Common myeloid progenitor, CD34-positive (primary cell): ENCODE data around the gene RNF212. TPM values are rescaled to one million over a fixed set of nuclear protein-coding genes. Genes with fewer than 3 reads are reported as not detected.
A peak's percentile ranks its signal among the peaks of the same experiment; 100 is the strongest.

Source experiments
- CTCF ChIA-PET: fragments of 350-600 bp; sonication (Branson Sonifier 250); formaldehyde crosslinking; loops from one replicate; lab custom pipeline; 2021; ENCODE audit warnings: antibody characterized with exemption; lab: Charles Lee
- POLR2A ChIA-PET: fragments of 350-600 bp; sonication (Branson Sonifier 250); formaldehyde crosslinking; loops from one replicate; lab custom pipeline; 2021; ENCODE audit warnings: antibody characterized with exemption; lab: Charles Lee
- DNase-seq, 3 donors: peaks; one replicate each; pipeline versions ENCODE4 v3.0.0 to v3.0.0-alpha.2; 2013
- H3K27ac ChIP-seq, 2 experiments: 1 replicate in 1 of 2; 2 replicates in 1 of 2; pipeline ENCODE4 v1.7.0; 2013; ENCODE audit warnings: inconsistent platforms in 2 of 2, low read length in 2 of 2, mild to moderate bottlenecking in 2 of 2, low read depth in 1 of 2, moderate library complexity in 1 of 2; ENCODE audit not compliant: severe bottlenecking in 2 of 2, insufficient read depth in 1 of 2, poor library complexity in 1 of 2
- H3K27me3 ChIP-seq, 5 experiments: replicated peaks in 2 of 5; 1 replicate in 3 of 5; 2 replicates in 2 of 5; pipeline versions ENCODE4 v1.6.1 to v1.7.0; 2013; ENCODE audit warnings: low read length in 4 of 5, mild to moderate bottlenecking in 2 of 5, moderate library complexity in 2 of 5, inconsistent platforms in 1 of 5; ENCODE audit not compliant: insufficient read depth in 5 of 5, control insufficient read depth in 4 of 5
- H3K36me3 ChIP-seq, 4 experiments: 1 replicate in 2 of 4; 2 replicates in 2 of 4; pipeline versions ENCODE4 v1.6.1 to v1.7.0; 2013; ENCODE audit warnings: low read length in 3 of 4, control low read depth in 1 of 4, mild to moderate bottlenecking in 1 of 4; ENCODE audit not compliant: control insufficient read depth in 4 of 4, insufficient read depth in 4 of 4
- H3K4me1 ChIP-seq, 4 experiments: 1 replicate in 3 of 4; 2 replicates in 1 of 4; pipeline versions ENCODE4 v1.6.1 to v1.7.1; 2013; ENCODE audit warnings: low read length in 3 of 4, mild to moderate bottlenecking in 3 of 4, control low read depth in 1 of 4, inconsistent platforms in 1 of 4, moderate library complexity in 1 of 4; ENCODE audit not compliant: control insufficient read depth in 4 of 4, insufficient read depth in 4 of 4; ENCODE audit errors: control extremely low read depth in 1 of 4
- H3K4me3 ChIP-seq, 7 experiments: 1 replicate in 4 of 7; 2 replicates in 3 of 7; pipeline versions ENCODE4 v1.5.1 to v1.7.0; 2013; ENCODE audit warnings: mild to moderate bottlenecking in 7 of 7, low read length in 6 of 7, moderate library complexity in 6 of 7, inconsistent platforms in 2 of 7, low read depth in 2 of 7, control low read depth in 1 of 7; ENCODE audit not compliant: insufficient read depth in 4 of 7, control insufficient read depth in 1 of 7; ENCODE audit errors: extremely low read depth in 1 of 7
- H3K9me3 ChIP-seq, 5 experiments: 1 replicate in 4 of 5; 2 replicates in 1 of 5; pipeline versions ENCODE4 v1.6.1 to v1.7.1; 2013; ENCODE audit warnings: low read length in 4 of 5, mild to moderate bottlenecking in 2 of 5, inconsistent platforms in 1 of 5, low read depth in 1 of 5, moderate library complexity in 1 of 5; ENCODE audit not compliant: control insufficient read depth in 4 of 5, insufficient read depth in 2 of 5; ENCODE audit errors: control extremely low read depth in 1 of 5
- WGBS: methylation state at CpG from one replicate; pipeline ENCODE4 v1.1.5; 2013; ENCODE audit not compliant: insufficient coverage; 5-methylcytosine and 5-hydroxymethylcytosine counted together
- polyA plus RNA-seq: library from polyadenylated mRNA; unstranded; fragments of 120-200 nt; gene quantifications from one replicate; pipeline ENCODE4 v1.2.1, GENCODE V29; 2013

The RNF212 gene
- polyA plus RNA-seq, result 0.59 TPM

DNA sequence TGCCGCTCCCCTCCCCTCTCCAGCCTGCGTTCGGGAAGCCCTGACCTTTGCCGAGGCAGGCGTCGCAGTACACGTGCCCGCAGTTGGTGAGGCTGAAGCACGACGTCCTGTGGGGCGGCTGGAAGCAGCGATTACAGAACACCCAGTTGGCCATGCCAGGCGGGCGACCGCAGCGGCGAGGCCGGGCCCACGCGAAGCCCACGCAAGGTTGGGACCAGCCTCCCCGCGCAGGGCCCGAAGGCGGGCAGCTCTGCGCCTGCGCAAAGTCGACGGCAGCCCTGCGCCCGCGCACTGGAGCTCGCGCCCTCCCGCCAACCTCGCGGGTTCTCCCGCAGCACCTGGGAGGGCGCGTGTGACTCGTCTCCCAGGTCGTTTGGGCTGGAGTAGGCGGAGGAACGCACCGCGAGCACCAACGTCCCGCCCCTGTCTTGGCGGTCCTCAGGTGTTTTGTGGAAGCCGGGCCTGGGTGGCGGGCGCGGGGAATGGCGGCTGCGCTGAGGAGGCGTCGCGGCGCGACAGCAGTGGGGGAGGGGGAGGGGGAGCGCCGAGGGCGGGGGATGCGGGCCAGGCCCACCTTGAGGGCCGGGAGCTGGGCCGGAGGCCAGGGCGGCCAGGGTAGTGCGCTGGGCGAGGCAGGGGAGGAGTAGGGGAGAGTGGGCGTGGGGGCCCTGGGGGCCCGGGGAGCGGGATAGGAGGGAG lies at the start of gene RNF212:
Gene RNF212, minus strand, starts transcription at position 254 of the 699 bp plus-strand sequence. Its CDS starts 100 bp downstream, at position 154.
- H3K27me3 ChIP-seq, result peaks cover 12 to 63% (median 16%) of the 10 kb centered on the region in 5 experiments
- H3K9me3 ChIP-seq, result no peaks in the 10 kb centered on the region
- H3K36me3 ChIP-seq, result no peaks in the 10 kb centered on the region
- peak in 2 of 3 donors; percentile 15 for DNase-seq
- WGBS, result 24% methylated on average over 42 of the region's 72 CpGs
- H3K4me1 ChIP-seq, result no peaks in the 10 kb centered on the region
- H3K4me3 ChIP-seq, result peak within 1 kb of the TSS in 1 of 7 experiments; percentile 56
- ChIA-PET CTCF (interaction anchor here (0.8 to 1.9 kb wide), 3 partner anchors 14 to 41 kb away, joined by 3 to 9 read pairs (median 6); no protein-coding TSS in a partner anchor), POLR2A (no interaction called here)
- H3K27ac ChIP-seq, result no peak within 1 kb of the TSS

GRCh38 chr4:1160351-1160750 lies 47.0 kb upstream of the RNF212 start:
- H3K27me3 ChIP-seq, result peaks cover 0 to 14% (median 3%) of the 10 kb centered on the region in 5 experiments
- H3K4me3 ChIP-seq, result no peak overlapping the region
- no peak for DNase-seq
- H3K9me3 ChIP-seq, result peaks cover 4 to 29% (median 10%) of the 10 kb centered on the region in 5 experiments
- no peak overlapping the region for H3K27ac ChIP-seq
- no peaks in the 10 kb centered on the region for H3K36me3 ChIP-seq
- CTCF ChIA-PET, result no interaction called here
- POLR2A ChIA-PET, result no interaction called here
- WGBS, result no CpG with 5 or more reads among the region's 1 CpG
- no peaks in the 10 kb centered on the region for H3K4me1 ChIP-seq

GRCh38 chr4:1156069-1156468 lies 42.7 kb upstream of the RNF212 start:
- Histone ChIP-seq H3K27me3 (peaks cover 2 to 34% (median 15%) of the 10 kb centered on the region in 5 experiments), H3K4me1 (no peaks in the 10 kb centered on the region), H3K36me3 (no peaks in the 10 kb centered on the region), H3K27ac (no peak overlapping the region), H3K4me3 (no peak overlapping the region), H3K9me3 (peaks cover 4 to 29% (median 10%) of the 10 kb centered on the region in 5 experiments)
- WGBS, result 97% methylated on average over 8 of the region's 8 CpGs
- ChIA-PET POLR2A (no interaction called here), CTCF (interaction anchor here (0.8 kb wide), 1 partner anchor 112 kb away, joined by 3 read pairs; no protein-coding TSS in a partner anchor)
- no peak for DNase-seq

DNA sequence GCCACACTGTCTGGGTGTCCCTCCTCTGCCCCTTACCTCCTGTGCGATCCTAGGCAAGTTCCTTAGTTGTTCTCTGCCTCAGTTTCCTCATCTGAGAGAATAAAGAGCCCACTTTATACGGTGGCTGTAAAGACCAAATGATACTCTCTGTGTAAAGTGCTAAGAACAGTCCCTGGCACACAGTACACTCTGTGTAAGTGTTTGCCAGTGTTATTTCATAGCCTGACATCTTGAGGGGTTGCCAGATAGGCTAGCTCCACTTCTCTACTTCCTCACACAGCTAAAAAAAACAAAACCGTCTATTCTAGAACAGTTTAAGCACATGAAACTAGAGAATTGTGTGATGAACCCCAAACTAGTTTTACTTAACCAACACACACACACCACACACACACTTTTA lies 42.0 kb upstream of the RNF212 start:
- Histone ChIP-seq H3K27me3 (peaks cover 2 to 36% (median 15%) of the 10 kb centered on the region in 5 experiments), H3K4me1 (no peaks in the 10 kb centered on the region), H3K27ac (no peak overlapping the region), H3K9me3 (peaks cover 4 to 37% (median 13%) of the 10 kb centered on the region in 5 experiments), H3K4me3 (no peak overlapping the region), H3K36me3 (no peaks in the 10 kb centered on the region)
- no peak for DNase-seq
- WGBS, result 68% methylated on average over 3 of the region's 3 CpGs
- ChIA-PET CTCF (interaction anchor here (1.4 kb wide), 1 partner anchor 11 kb away, joined by 3 read pairs; no protein-coding TSS in a partner anchor), POLR2A (no interaction called here)

- H3K9me3 ChIP-seq, result peaks cover 4 to 40% (median 13%) of the 10 kb centered on the region in 5 experiments
- no peaks in the 10 kb centered on the region for H3K36me3 ChIP-seq
- POLR2A ChIA-PET, result no interaction called here
Observed at GRCh38 chr4:1154523-1155182, 41.3 kb upstream of the RNF212 start.

GRCh38 chr4:1154126-1154522 lies 40.8 kb upstream of the RNF212 start:
- H3K4me3 ChIP-seq, result no peak overlapping the region
- ChIA-PET POLR2A (no interaction called here), CTCF (interaction anchor here (1.4 kb wide), 1 partner anchor 12 kb away, joined by 3 read pairs; no protein-coding TSS in a partner anchor)
- H3K27ac ChIP-seq, result no peak overlapping the region
- 81% methylated on average over 6 of the region's 7 CpGs for WGBS
- H3K4me1 ChIP-seq, result no peaks in the 10 kb centered on the region
- H3K27me3 ChIP-seq, result peaks cover 2 to 36% (median 13%) of the 10 kb centered on the region in 5 experiments
- H3K9me3 ChIP-seq, result peaks cover 4 to 35% (median 13%) of the 10 kb centered on the region in 5 experiments
- no peaks in the 10 kb centered on the region for H3K36me3 ChIP-seq
- no peak for DNase-seq

More at GRCh38 chr4:1154523-1155182, 41.3 kb upstream of the RNF212 start:
- no peak overlapping the region for H3K4me3 ChIP-seq
- DNase-seq, result no peak
- no peak overlapping the region for H3K27ac ChIP-seq
- no peaks in the 10 kb centered on the region for H3K4me1 ChIP-seq
- CTCF ChIA-PET, result interaction anchor here (1.4 kb wide), 1 partner anchor 12 kb away, joined by 3 read pairs; no protein-coding TSS in a partner anchor
- WGBS, result 84% methylated on average over 18 of the region's 21 CpGs
- H3K27me3 ChIP-seq, result peaks cover 2 to 36% (median 15%) of the 10 kb centered on the region in 5 experiments
